Fibroblast of skin of left biceps (primary cell): ENCODE data around the gene HDAC2.

ENCODE experiments used
- DNase-seq, 2 experiments: peaks; one replicate each; pipeline ENCODE4 v3.0.0-alpha.2; 2013; ENCODE audit warnings: low read depth in 2 of 2

Gene HDAC2

GRCh38 chr6:113909224-113909856 is 61.6 kb downstream of the HDAC2 start:
- DNase-seq, result peak; percentile 70

- DNase-seq, result no peak
Measured at GRCh38 chr6:113908801-113909200, 62.1 kb downstream of the HDAC2 start.

GRCh38 chr6:113907102-113907815 is 63.7 kb downstream of the HDAC2 start:
- DNase-seq, result no peak

GRCh38 chr6:113903666-113904330 is 67.2 kb downstream of the HDAC2 start:
- DNase-seq, result no peak

GRCh38 chr6:113901482-113901881 is 69.5 kb downstream of the HDAC2 start:
- DNase-seq, result no peak

- peak; percentile 85 to 90 for DNase-seq
Measured at GRCh38 chr6:113894712-113895674, 76.0 kb downstream of the HDAC2 start.

GRCh38 chr6:113893866-113894265 is 77.1 kb downstream of the HDAC2 start:
- DNase-seq, result no peak

GRCh38 chr6:113893451-113893850 is 77.5 kb downstream of the HDAC2 start:
- DNase-seq, result no peak

GRCh38 chr6:113888956-113889630 is 81.9 kb downstream of the HDAC2 start:
- DNase-seq, result no peak

- DNase-seq, result no peak
Measured at GRCh38 chr6:113888493-113888892, 82.5 kb downstream of the HDAC2 start.

- DNase-seq, result no peak
Measured at GRCh38 chr6:113886512-113886911, 84.4 kb downstream of the HDAC2 start.

GRCh38 chr6:113884011-113884410 is 86.9 kb downstream of the HDAC2 start:
- DNase-seq, result no peak
